Stimulated activated CD4-positive, alpha-beta T cell treated with anti-CD3 and anti-CD28 coated beads, Interleukin-4, amount 100 ng/mL, for 48 hours (primary cell): ENCODE data around the gene XKR7.
"Not testable (repeated sequence)": the region's sequence is repeated elsewhere in the genome, so short reads cannot be mapped to it uniquely, and the experiment has no call there.

ENCODE experiments used
- DNase-seq, 2 donors: peaks; one replicate each; pipeline ENCODE4 v3.0.0-alpha.2; 2020; ENCODE audit warnings: low read depth in 2 of 2

Gene XKR7, protein sequence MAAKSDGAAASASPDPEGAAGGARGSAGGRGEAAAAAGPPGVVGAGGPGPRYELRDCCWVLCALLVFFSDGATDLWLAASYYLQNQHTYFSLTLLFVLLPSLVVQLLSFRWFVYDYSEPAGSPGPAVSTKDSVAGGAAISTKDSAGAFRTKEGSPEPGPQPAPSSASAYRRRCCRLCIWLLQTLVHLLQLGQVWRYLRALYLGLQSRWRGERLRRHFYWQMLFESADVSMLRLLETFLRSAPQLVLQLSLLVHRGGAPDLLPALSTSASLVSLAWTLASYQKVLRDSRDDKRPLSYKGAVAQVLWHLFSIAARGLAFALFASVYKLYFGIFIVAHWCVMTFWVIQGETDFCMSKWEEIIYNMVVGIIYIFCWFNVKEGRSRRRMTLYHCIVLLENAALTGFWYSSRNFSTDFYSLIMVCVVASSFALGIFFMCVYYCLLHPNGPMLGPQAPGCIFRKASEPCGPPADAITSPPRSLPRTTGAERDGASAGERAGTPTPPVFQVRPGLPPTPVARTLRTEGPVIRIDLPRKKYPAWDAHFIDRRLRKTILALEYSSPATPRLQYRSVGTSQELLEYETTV

DNA sequence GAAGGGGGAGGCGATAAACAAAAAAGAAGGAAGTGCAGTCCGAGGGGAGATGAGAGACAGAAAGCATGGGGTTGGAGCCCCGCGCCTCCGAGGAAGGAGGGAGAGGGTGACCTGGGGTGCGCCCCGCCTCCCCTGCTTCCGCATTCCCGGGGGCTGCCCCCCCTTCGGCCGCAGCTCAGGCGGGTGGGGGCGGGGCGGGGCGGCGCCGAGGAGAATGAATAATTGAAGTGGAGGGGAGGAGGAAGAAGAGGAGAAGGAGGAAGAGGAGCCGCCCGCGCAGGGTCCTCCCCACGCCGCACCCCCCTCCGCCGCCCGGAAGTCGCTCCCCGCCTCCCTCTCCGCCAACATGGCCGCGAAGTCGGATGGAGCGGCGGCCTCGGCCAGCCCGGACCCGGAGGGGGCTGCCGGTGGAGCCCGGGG lies at the start of gene XKR7:
Gene XKR7 (plus strand): TSS at position 322 of the 420 bp plus-strand sequence. CDS start 25 bp downstream, at position 347.
- no peak for DNase-seq

DNA sequence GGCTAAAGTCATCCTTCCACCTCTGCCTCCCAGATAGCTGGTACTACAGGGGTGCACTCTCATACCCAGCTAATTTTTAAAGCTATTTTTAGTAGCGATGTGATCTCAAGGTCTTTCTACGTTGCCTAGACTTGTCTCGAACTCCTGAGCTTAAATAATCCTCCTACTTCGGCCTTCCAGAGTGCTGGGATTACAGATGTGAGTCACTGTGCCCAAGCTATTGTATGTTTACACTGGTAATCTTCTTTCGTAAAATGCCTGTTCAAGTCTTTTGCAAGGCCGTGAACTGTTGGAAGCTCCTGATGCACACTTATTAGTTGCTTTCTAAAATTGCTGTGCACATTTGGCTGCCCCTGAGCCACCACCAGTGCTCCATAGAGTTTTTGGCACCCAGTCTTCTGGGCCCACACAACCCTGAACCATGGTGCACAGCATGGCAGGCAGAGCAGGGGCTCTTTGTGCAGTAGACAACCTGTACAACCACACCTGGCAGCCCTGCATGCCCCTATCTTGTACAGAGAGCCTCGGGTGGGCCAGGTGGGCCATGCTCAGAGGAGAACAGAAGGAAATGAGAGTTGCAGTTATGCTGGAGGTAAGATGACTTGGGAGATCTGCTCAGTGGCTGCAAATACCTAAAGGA lies 49.4 kb upstream of the XKR7 start:
- DNase-seq: no peak

DNA sequence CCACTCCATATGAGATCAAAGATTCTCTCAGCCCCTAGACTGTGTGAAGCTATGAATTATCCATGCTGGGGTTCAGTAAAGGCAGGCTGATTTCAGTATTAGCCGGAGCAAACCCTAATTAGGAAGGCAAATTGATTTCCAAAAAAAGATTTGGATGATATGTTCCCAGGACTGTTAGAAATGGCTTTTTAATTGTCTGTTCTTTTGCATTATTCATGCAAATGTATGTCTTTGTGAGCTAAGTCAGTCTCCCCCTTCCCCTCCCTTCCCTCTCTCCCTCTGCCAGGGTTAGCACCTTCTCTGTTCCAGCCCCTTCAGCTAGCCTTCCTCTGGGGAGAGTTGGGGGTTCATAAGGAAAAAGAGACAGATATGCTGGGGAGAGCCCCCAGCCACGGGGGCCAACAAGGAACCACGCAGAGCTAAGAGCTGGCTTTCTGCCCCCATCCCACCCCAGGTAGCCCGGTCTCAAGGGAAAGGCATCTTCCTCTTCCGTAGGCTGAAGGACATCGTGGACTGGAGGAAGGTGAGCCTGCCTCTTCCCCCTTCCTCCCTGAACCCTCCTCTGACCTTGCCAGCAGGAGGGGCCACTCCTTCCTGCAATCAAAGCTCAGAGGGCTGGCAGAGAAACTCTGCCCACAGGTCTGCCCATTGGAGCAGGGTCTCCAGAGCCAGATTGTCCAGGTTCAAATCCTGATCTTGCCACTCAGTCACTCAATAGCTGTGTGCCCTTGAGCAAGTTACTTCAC lies 48.4 kb upstream of the XKR7 start:
- DNase-seq: no peak

DNA sequence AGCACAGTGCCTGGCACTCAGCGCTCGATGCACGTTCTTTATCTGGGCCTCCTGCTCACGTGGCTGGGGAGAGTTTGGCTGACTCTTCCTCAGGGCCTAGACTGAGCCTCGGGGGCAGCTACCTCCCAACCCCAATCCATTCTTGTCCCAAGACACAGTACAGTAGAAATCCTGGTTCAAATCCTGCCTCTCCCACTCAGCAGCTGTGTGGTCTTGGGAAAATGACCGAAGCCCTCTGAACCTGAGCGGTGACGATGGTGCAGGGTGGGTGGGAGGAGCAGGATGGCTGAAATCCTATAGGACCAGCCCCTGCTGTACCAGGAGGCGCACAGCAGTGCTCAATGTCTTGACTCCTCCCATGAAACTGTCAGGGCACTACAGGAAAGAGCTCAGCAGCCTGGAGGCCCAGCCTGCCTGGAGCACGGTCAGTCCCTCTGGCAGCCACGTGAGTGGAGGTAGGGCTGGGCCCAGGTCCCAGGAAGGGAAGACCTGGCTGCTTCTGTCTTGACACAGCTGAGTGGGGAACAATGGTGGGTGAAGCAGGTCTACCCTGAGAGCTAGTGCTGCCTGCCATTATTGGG lies 47.6 kb upstream of the XKR7 start:
- no peak for DNase-seq

DNA sequence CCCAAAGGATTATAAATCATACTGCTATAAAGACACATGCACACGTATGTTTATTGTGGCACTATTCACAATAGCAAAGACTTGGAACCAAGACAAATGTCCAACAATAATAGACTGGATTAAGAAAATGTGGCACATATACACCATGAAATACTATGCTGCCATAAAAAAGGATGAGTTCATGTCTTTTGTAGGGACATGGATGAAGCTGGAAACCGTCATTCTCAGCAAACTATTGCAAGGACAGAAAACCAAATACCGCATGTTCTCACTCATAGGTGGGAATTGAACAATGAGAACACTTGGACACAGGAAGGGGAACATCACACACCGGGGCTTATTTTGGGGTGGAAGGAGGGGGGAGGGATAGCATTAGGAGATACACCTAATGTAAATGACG lies 46.5 kb upstream of the XKR7 start:
- DNase-seq: not testable (repeated sequence)

DNA sequence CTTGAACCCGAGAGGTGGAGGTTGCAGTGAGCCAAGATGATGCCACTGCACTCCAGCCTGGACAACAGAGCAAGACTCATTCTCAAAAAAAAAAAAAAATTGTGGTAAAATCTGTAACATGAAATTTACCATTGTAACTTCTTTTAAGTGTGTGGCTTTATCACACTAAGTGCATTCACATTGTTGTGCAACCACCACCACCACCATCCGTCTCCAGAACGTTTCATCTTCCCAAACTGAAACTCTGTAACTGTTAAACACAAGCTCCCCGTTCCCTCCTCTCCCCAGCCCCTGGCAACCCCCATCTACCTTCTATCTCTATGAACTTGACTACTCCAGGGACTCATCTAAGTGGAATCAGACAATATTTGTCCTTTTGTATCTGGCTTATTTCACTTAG lies 45.8 kb upstream of the XKR7 start:
- no peak for DNase-seq

DNA sequence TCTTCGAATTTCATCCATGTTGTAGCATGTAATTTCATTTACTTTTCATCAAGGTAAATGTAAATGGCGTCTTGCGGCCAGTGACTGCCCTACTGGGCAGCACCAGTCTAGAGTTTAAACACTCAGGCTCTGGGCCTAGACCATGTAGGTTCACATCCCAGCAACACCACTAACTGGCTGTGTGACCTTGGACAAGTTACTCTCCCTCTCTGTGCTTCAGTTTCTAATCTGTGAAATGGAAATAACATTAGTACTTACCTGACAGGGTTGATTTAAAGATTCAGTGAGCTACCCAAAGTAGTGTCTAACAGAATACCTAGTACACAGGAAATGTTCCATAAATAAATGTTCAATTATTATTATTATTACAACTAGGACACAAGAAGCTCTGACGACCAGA lies 45.4 kb upstream of the XKR7 start:
- no peak for DNase-seq

DNA sequence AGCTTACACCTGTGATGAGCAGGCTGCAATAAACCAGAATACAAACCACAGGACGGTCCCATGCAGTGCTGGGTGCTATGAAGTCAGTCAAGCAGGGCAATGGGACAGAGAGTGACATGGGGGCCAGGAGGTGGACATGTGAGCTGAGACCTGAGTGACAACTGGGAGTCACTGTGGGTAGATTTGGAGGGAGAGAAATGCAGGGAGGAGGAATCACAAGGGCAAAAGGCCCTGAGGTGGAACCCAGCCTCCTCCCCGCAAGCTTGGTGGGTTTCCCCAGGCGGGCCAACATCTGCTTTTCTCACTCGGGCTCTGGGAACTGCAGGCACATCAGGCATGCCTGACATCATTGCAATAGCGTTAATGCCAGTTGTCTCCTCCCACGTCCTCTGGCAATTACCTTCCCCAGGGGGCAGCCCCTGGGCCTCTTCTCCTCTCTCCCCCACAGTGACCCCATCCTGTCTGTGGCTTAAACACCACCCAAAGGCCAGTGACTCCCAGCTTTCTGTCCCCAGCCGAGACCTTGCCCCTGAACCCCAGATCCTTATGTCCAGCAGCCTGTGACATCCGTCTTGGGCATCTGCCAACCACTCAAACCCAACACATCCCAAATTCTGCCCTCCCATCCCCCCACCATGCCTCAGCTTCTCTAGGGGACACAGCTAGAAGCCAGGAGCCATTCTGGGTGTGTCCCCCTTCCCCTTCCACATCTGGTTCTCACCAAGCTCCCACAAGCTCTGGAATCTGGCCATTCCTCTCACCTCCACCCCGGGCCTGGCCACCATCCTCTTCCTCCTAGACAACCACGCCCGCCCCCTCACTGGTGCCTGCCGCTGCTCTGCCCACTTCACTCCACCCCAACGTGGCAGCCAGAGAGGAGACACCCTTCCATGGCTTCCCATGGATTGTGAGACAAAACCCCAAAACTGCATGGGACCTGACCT lies 44.3 kb upstream of the XKR7 start:
- no peak for DNase-seq

DNA sequence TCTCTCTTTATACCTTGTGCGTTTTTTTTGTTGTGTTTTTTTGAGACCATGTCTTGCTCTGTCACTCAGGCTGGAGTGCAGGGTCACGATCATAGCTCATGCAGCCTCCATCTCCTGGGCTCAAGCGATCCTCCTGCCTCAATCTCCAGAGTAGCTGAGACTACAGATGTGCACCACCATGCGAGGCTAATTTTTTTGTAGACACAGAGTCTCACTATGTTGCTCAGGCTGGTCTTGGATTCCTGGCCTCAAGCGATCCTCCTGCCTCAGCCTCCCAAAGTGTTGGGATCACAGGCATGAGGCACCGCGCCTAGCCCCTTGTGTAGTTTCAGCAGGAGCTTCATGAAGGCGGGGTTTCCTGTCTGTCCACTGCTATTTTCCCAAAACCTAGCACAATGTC lies 43.4 kb upstream of the XKR7 start:
- no peak for DNase-seq

DNA sequence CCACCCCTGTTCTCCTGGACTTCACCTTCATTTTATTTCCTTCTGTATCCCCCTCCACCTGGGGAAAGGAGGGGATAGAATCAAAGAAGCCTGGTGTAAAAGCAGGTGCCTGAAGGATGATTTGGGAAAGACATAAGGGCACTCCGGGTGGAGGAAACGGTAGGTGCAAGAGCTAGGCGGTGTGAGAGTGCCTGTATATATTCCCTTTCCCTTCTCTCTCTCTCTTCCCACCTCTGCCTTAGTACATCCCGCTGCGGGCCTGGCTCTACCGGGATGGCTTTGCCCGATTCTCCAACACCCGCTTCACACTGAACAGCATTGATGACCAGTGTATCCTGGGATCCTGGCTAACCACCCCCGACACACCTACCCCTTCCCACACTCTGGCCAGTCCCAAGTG lies 42.3 kb upstream of the XKR7 start:
- no peak for DNase-seq

DNA sequence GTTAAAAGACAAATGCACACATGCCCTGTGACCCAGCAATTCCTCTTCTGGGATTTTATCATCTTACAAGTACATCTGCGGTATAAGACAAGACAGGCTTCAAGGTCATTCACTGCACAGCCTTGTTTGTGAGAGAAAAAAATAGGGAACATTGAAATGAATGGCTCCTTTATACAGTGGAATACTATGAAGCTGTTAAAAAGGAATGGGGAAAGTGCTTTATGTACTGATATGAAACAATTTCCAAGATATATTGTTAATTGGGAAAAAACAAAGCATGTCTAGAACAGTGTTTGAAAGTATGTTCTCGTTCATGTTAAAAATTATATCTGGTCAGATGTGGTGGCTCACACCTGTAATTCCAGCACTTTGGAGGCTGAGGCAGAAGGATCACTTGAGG lies 41.5 kb upstream of the XKR7 start:
- DNase-seq: no peak

DNA sequence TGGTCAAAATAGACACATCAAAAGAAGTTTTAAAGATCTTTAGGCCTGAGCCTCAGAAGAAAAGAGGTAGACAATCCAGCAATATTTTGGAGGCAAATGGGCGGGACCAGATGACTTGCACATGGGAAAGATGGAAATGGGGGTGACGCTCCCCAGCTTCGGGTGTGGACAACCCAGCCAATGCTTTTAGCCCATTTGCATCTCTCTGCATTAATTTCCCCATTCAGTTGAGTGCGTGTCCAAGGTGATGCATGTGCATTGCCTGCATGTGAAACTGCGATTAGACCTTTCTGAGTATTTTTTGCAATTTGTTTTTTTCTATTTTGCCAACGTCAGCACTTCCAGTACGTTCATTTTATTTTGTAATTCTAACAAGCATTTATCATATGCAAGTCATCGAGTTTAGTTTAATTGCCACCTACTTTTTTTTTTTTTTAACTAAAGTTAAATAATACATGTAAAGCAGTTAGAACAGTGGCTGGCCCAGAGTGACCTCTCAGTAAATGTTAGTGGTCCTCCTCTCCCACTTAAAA lies 40.3 kb upstream of the XKR7 start:
- no peak for DNase-seq

DNA sequence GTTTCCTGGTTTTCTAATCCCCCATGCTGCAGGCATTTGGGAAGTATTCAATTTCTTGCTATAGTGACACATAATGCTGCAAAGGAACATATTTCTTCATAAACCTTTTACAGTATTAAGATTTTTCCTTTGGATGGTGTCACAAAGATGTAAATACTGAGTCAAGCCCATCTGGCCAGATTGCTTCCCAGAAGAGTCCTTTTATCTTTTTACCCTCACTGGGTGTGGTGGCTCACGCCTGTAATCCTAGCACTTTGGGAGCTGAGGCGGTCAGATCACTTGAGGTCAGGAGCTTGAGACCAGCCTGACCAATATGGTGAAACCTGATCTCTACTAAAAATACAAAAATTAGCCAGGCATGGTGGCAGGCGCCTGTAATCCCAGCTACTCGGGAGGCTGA lies 38.3 kb upstream of the XKR7 start:
- DNase-seq: not testable (repeated sequence)

DNA sequence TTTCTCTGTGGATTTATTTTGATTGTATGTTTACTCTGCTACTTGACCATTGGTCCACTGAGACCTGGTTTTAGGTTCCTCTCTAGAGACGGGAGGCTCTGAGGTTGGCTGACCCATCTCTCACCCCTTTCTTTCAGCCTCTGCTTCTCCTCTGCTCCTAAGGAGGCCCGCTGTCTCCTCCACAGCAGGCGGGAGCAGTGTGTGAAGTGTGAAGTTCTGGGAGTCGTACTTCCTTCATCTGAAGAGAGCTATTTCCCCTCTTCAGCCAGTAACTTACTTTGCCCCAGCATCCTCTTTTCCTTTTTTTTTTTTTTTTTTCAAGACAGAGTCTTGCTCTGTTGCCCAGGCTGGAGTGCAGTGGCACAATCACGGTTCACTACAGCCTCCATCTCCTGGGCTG lies 37.2 kb upstream of the XKR7 start:
- no peak for DNase-seq

DNA sequence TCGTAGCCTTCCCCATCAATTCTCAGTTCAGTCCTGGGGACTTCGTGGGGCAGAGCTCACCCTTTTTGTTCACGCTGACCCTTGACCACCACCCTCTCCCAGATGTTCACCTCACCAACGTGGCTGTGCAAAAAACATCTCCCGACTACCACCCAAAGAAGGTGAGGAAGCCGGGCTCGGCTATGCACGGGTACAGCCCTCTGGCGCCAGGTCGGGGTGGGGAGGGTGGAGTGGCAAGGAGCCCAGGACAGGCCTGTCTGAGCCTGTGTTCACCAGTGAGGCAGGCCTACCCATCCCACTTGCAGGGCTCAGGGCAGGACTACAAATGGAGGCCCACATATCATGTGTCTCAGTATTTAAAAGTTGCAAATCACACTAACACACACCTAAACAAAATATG lies 34.3 kb upstream of the XKR7 start:
- no peak for DNase-seq

DNA sequence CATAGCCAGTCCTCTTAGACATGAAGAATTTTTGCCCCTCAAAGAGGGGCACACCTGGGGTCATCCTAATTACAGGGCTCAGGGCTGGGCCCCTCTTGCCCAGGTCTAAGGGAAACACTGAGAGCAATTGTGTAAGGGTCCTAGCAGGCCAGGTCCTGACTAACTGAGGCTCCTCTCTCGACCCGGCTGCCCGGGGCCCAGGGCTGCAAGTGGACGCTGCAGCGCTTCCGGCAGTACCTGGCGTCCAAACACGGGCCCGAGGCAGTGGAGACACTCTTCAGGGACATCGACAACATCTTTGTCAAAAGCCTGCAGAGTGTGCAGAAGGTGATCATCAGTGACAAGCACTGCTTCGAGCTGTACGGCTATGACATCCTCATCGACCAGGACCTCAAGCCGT lies 33.5 kb upstream of the XKR7 start:
- DNase-seq: no peak

DNA sequence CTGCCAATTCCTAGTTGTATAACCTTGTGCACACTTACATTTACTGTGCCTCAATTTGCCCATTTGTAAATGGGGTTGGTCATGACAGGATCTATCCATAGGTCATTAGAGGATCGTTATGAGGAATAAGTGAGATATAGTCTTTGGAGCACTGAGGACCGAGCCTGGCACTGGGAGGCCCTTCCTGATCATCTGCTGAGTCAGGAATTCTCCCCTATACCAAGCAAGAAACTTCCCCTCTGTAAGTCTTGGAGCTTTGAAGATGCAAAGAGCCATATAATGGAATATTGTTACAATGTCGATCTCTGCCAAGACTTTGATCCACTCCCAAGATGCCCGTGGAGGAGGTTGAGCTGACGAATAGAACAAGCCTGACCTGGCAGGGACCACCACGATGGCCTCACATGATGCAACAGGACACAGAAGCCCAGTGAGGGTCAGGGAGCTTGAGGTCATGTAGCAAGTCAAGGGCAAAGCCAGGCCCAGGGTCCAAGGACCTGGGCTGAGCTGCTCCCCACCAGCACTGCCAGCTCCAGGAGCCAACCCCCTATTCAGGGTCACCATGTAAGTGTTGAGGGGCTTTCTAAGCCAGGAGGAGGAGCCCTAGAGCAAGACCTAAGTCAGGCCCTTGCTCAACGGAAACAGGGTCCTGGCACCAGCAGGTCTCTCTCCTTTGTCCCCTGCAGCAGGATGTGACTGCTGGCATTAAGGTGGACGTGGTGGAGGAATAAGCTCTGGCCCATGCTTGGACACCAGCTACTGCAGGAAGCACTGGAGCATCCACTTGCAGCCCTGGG lies 32.8 kb upstream of the XKR7 start:
- no peak for DNase-seq

DNA sequence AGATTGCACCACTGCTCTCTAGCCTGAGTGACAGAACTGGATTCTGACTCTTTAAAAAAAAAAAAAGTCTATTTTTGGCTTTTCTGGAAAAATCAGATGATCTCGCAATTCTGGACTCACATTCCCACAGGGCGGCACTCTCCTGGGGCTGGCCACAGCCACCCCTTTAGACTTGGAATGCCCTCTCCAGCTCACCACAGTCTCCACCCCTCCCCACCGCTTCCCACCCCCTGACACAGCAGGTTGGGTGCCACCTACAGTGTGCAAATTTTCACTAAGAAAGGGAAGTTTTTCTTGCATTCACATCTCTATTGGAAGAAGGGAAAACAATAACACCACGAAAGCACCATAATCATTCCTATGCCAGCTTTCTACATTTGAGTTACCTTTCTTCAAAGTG lies 31.5 kb upstream of the XKR7 start:
- DNase-seq: no peak

DNA sequence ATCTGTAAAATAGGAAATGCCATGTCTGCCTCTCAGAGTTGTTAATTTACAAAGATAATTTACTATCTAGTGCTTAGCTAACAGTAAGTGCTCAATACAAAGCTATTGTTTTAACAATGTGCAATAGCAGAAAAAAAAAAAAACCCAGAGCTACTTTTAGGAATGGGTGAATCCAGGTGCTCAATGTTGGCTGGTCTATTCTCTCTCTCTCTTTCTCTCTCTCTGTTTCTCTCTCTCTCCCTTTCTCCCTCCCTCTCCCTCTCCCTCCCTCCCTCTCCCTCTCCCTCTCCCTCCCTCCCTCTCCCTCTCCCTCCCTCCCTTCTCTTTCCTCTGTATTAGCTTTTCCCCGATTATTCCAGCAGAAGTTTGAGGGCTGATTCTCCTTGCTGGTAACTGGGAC lies 30.1 kb upstream of the XKR7 start:
- DNase-seq: no peak

DNA sequence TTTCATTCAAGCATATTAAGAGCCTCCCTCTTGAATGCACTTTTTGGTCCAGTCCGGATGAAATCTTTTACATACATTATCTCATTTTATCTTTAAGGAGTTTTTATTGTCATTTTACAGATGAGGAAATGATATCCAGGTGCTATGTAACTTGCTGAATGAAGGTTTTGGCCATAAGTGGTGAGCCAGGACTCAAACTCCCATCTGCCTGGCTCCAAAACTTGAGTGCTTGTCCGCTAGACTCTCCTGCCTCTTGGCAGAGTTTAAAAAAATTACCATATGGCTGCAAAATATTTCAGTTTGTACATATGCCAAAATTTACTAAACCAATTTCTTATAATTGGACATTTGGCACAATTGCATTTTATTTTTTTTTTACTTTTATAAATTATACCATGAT lies 28.3 kb upstream of the XKR7 start:
- no peak for DNase-seq
